ENCODE data around the gene WDR89.

The WDR89 gene, protein sequence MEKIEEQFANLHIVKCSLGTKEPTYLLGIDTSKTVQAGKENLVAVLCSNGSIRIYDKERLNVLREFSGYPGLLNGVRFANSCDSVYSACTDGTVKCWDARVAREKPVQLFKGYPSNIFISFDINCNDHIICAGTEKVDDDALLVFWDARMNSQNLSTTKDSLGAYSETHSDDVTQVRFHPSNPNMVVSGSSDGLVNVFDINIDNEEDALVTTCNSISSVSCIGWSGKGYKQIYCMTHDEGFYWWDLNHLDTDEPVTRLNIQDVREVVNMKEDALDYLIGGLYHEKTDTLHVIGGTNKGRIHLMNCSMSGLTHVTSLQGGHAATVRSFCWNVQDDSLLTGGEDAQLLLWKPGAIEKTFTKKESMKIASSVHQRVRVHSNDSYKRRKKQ

GRCh38 chr14:63641473-63642228, at the start of gene WDR89:
Gene WDR89, minus strand, starts transcription at chr14:63641871. Its CDS starts 41,929 bp downstream, at chr14:63599942.
- CTCF ChIA-PET, result interaction anchor here (1.1 to 1.4 kb wide), 4 partner anchors 9 to 253 kb away, joined by 3 to 6 read pairs (median 4); no protein-coding TSS in a partner anchor
- peaks cover 25% of the 10 kb centered on the region for H3K36me3 Mint-ChIP-seq
- peaks cover 44% of the 10 kb centered on the region for H3K4me1 Mint-ChIP-seq
- H3K27ac Mint-ChIP-seq, result peak within 1 kb of the TSS; percentile 93
- peak; percentile 98 for DNase-seq
- peak within 1 kb of the TSS; percentile 77 for H3K4me3 Mint-ChIP-seq
- peaks cover 5% of the 10 kb centered on the region for H3K9me3 Mint-ChIP-seq
- no peaks in the 10 kb centered on the region for H3K27me3 Mint-ChIP-seq

GRCh38 chr14:63689132-63689531, 47.5 kb upstream of the WDR89 start:
- CTCF ChIA-PET, result no interaction called here
- Mint-ChIP-seq H3K27me3 (no peaks in the 10 kb centered on the region), H3K4me1 (no peaks in the 10 kb centered on the region), H3K36me3 (peaks cover 25% of the 10 kb centered on the region), H3K9me3 (no peaks in the 10 kb centered on the region), H3K27ac (no peak overlapping the region), H3K4me3 (no peak overlapping the region)
- DNase-seq, result no peak

GRCh38 chr14:63686926-63687325, 45.3 kb upstream of the WDR89 start:
- H3K4me3 Mint-ChIP-seq, result no peak overlapping the region
- H3K27me3 Mint-ChIP-seq, result no peaks in the 10 kb centered on the region
- CTCF ChIA-PET, result no interaction called here
- H3K9me3 Mint-ChIP-seq, result no peaks in the 10 kb centered on the region
- DNase-seq, result no peak
- peaks cover 19% of the 10 kb centered on the region for H3K36me3 Mint-ChIP-seq
- no peak overlapping the region for H3K27ac Mint-ChIP-seq
- no peaks in the 10 kb centered on the region for H3K4me1 Mint-ChIP-seq

GRCh38 chr14:63685401-63685800, 43.7 kb upstream of the WDR89 start:
- CTCF ChIA-PET, result no interaction called here
- Mint-ChIP-seq H3K36me3 (peaks cover 16% of the 10 kb centered on the region), H3K9me3 (no peaks in the 10 kb centered on the region), H3K27me3 (no peaks in the 10 kb centered on the region), H3K27ac (no peak overlapping the region), H3K4me3 (no peak overlapping the region), H3K4me1 (no peaks in the 10 kb centered on the region)
- DNase-seq, result no peak

GRCh38 chr14:63682727-63683593, 41.3 kb upstream of the WDR89 start:
- H3K27ac Mint-ChIP-seq, result no peak overlapping the region
- DNase-seq, result no peak
- H3K36me3 Mint-ChIP-seq, result peaks cover 18% of the 10 kb centered on the region
- H3K4me3 Mint-ChIP-seq, result no peak overlapping the region
- no peaks in the 10 kb centered on the region for H3K9me3 Mint-ChIP-seq
- CTCF ChIA-PET, result interaction anchor here (1.2 kb wide), 1 partner anchor 117 kb away, joined by 3 read pairs; no protein-coding TSS in a partner anchor
- no peaks in the 10 kb centered on the region for H3K27me3 Mint-ChIP-seq
- no peaks in the 10 kb centered on the region for H3K4me1 Mint-ChIP-seq

DNA sequence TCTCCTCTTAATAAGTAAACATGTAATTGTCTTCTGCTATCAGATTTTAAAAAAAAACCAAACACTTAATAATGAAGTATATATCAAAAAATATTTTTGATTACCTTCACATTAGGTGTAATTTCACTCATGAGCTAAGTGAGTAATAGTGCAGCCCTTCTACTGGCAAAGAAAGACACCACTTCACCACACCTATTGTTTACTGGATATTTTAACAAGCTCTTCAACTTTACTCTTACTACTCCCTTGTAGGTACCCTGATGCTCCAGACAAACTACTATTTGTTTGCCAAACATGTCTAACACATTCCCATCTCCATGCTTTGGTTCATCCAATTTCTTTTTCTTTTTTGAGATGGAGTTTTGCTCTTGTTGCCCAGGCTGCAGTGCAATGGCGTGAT, 36.9 kb upstream of the WDR89 start:
- H3K9me3 Mint-ChIP-seq, result no peaks in the 10 kb centered on the region
- H3K36me3 Mint-ChIP-seq, result peaks cover 14% of the 10 kb centered on the region
- DNase-seq, result no peak
- H3K4me1 Mint-ChIP-seq, result no peaks in the 10 kb centered on the region
- no peak overlapping the region for H3K27ac Mint-ChIP-seq
- H3K27me3 Mint-ChIP-seq, result no peaks in the 10 kb centered on the region
- CTCF ChIA-PET, result interaction anchor here (0.6 to 0.8 kb wide), 2 partner anchors 11 to 80 kb away, joined by 3 read pairs; no protein-coding TSS in a partner anchor
- H3K4me3 Mint-ChIP-seq, result no peak overlapping the region

GRCh38 chr14:63677891-63678379, 36.3 kb upstream of the WDR89 start:
- H3K27ac Mint-ChIP-seq, result no peak overlapping the region
- H3K4me1 Mint-ChIP-seq, result no peaks in the 10 kb centered on the region
- CTCF ChIA-PET, result interaction anchor here (0.6 to 0.8 kb wide), 2 partner anchors 10 to 80 kb away, joined by 3 read pairs; no protein-coding TSS in a partner anchor
- H3K27me3 Mint-ChIP-seq, result no peaks in the 10 kb centered on the region
- no peak for DNase-seq
- H3K9me3 Mint-ChIP-seq, result no peaks in the 10 kb centered on the region
- no peak overlapping the region for H3K4me3 Mint-ChIP-seq
- H3K36me3 Mint-ChIP-seq, result peaks cover 14% of the 10 kb centered on the region

- H3K4me3 Mint-ChIP-seq, result no peak overlapping the region
Measured at GRCh38 chr14:63676615-63677014, 34.9 kb upstream of the WDR89 start.

GRCh38 chr14:63673886-63674497, 32.3 kb upstream of the WDR89 start:
- no peaks in the 10 kb centered on the region for H3K9me3 Mint-ChIP-seq
- H3K27me3 Mint-ChIP-seq, result no peaks in the 10 kb centered on the region
- no peak overlapping the region for H3K27ac Mint-ChIP-seq
- CTCF ChIA-PET, result no interaction called here
- no peaks in the 10 kb centered on the region for H3K4me1 Mint-ChIP-seq
- H3K4me3 Mint-ChIP-seq, result no peak overlapping the region
- peaks cover 10% of the 10 kb centered on the region for H3K36me3 Mint-ChIP-seq
- no peak for DNase-seq

More at GRCh38 chr14:63676615-63677014, 34.9 kb upstream of the WDR89 start:
- H3K27me3 Mint-ChIP-seq, result no peaks in the 10 kb centered on the region
- H3K27ac Mint-ChIP-seq, result no peak overlapping the region
- H3K4me1 Mint-ChIP-seq, result no peaks in the 10 kb centered on the region
- CTCF ChIA-PET, result no interaction called here
- DNase-seq, result no peak
- H3K9me3 Mint-ChIP-seq, result no peaks in the 10 kb centered on the region
- peaks cover 12% of the 10 kb centered on the region for H3K36me3 Mint-ChIP-seq

- Mint-ChIP-seq H3K36me3 (peaks cover 10% of the 10 kb centered on the region), H3K9me3 (no peaks in the 10 kb centered on the region), H3K4me3 (no peak overlapping the region), H3K27ac (no peak overlapping the region), H3K27me3 (no peaks in the 10 kb centered on the region), H3K4me1 (no peaks in the 10 kb centered on the region)
- CTCF ChIA-PET, result no interaction called here
- no peak for DNase-seq
Measured at GRCh38 chr14:63673255-63673654, 31.6 kb upstream of the WDR89 start.

- no peak for DNase-seq
- Mint-ChIP-seq H3K36me3 (peaks cover 5% of the 10 kb centered on the region), H3K9me3 (no peaks in the 10 kb centered on the region), H3K4me3 (no peak overlapping the region), H3K27me3 (no peaks in the 10 kb centered on the region), H3K4me1 (no peaks in the 10 kb centered on the region), H3K27ac (no peak overlapping the region)
- CTCF ChIA-PET, result no interaction called here
Measured at GRCh38 chr14:63672417-63673180, 30.9 kb upstream of the WDR89 start.

GRCh38 chr14:63671987-63672386, 30.3 kb upstream of the WDR89 start:
- Mint-ChIP-seq H3K9me3 (no peaks in the 10 kb centered on the region), H3K4me3 (no peak overlapping the region), H3K27me3 (no peaks in the 10 kb centered on the region), H3K27ac (no peak overlapping the region), H3K4me1 (no peaks in the 10 kb centered on the region), H3K36me3 (peaks cover 3% of the 10 kb centered on the region)
- DNase-seq, result no peak
- CTCF ChIA-PET, result no interaction called here

DNA sequence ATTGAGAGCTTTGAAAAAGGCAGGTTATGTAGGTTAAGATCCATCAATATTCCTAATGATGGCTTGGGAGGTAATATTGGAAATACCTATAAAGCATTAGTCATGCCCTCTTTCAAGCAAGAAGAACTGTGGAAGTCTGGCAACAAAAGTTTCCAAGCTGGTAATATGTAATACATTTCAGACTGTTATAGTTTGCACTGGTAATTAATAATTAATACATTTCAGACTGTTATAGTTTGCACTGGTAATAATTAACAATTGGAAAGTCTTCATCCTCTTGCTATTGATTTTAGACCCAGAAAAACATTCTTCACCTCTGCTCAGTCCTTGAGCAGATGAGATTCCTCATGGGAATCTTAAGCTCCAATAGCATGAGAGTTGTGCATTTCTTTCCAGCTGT, 29.0 kb upstream of the WDR89 start:
- no peaks in the 10 kb centered on the region for H3K4me1 Mint-ChIP-seq
- CTCF ChIA-PET, result no interaction called here
- H3K9me3 Mint-ChIP-seq, result no peaks in the 10 kb centered on the region
- no peak for DNase-seq
- H3K36me3 Mint-ChIP-seq, result peaks cover 2% of the 10 kb centered on the region
- no peaks in the 10 kb centered on the region for H3K27me3 Mint-ChIP-seq
- no peak overlapping the region for H3K4me3 Mint-ChIP-seq
- no peak overlapping the region for H3K27ac Mint-ChIP-seq

Data from activated naive CD4-positive, alpha-beta T cell treated with anti-CD3 and anti-CD28 coated beads, Interleukin-2, amount 10 ng/mL, durations not matched to agents 7 days and 5 days (primary cell).